Smooth muscle cell (in vitro differentiated cells): ENCODE results near the gene MTA2. TPM values are rescaled to one million over a fixed set of nuclear protein-coding genes. Genes with fewer than 3 reads are reported as not detected.

Source experiments
- DNase-seq: peaks from one replicate; lab custom pipeline; 2025; ENCODE audit not compliant: unreplicated experiment; lab: John Stamatoyannopoulos, UW
- H2AFZ ChIP-seq: fragments of 200-600 bp; sonication (generic); 2 replicates; pipeline ENCODE4 v1.6.0; 2016; ENCODE audit warnings: antibody characterized with exemption, low read depth, mild to moderate bottlenecking
- H3F3A ChIP-seq: fragments of 200-600 bp; sonication (generic); 2 replicates; pipeline ENCODE4 v1.6.0; 2017; ENCODE audit warnings: antibody characterized with exemption, low read depth
- H3K27ac ChIP-seq: fragments of 200-600 bp; sonication (generic); 2 replicates; pipeline ENCODE4 v1.5.1; 2016; ENCODE audit warnings: low read depth, mild to moderate bottlenecking
- H3K27me3 ChIP-seq: fragments of 200-600 bp; sonication (generic); 2 replicates; pipeline ENCODE4 v1.6.1; 2016; ENCODE audit warnings: low read depth, mild to moderate bottlenecking
- H3K36me3 ChIP-seq: fragments of 200-600 bp; sonication (generic); 2 replicates; pipeline ENCODE4 v1.5.1; 2016; ENCODE audit warnings: low read depth
- H3K4me1 ChIP-seq: fragments of 200-600 bp; sonication (generic); 2 replicates; pipeline ENCODE4 v1.5.1; 2016; ENCODE audit warnings: low read depth
- H3K4me2 ChIP-seq: fragments of 200-600 bp; sonication (generic); 2 replicates; pipeline ENCODE4 v1.6.0; 2016; ENCODE audit warnings: mild to moderate bottlenecking
- H3K4me3 ChIP-seq: fragments of 200-600 bp; sonication (generic); 2 replicates; pipeline ENCODE4 v1.5.1; 2016; ENCODE audit warnings: mild to moderate bottlenecking
- H3K79me2 ChIP-seq: fragments of 200-600 bp; sonication (generic); 2 replicates; pipeline ENCODE4 v1.6.0; 2016; ENCODE audit warnings: low read depth, mild to moderate bottlenecking
- H3K9ac ChIP-seq: fragments of 200-600 bp; sonication (generic); 2 replicates; pipeline ENCODE4 v1.6.0; 2016; ENCODE audit warnings: low read depth
- H3K9me3 ChIP-seq: fragments of 200-600 bp; sonication (generic); replicated peaks from 2 replicates; pipeline ENCODE4 v1.5.1; 2016; ENCODE audit warnings: low read depth
- H4K20me1 ChIP-seq: fragments of 200-600 bp; sonication (generic); 2 replicates; pipeline ENCODE4 v1.6.0; 2016; ENCODE audit warnings: low read depth
- WGBS: methylation state at CpG from one replicate; pipeline ENCODE4 v1.1.7; 2016; ENCODE audit warnings: low lambda C conversion rate; 5-methylcytosine and 5-hydroxymethylcytosine counted together
- polyA plus RNA-seq: library from polyadenylated mRNA; unstranded; fragments of >200 nt; fragmentation: Nextera tagmentation; extraction: Ambion mirVana; gene quantifications from 2 replicates; pipeline ENCODE4 v1.2.1, GENCODE V29; 2016
- total RNA-seq: library from RNA; depleted of rRNA; stranded (reverse); fragments of >200 nt; gene quantifications from 2 replicates; pipeline ENCODE4 v1.2.3, GENCODE V29; 2014
- TF ChIP-seq, protein P1 (sequence below): fragments of 200-600 bp; sonication (generic); IDR thresholded peaks from 2 replicates; pipeline ENCODE4 v1.5.1; 2017; ENCODE audit warnings: borderline replicate concordance, mild to moderate bottlenecking, antibody characterized with exemption; ENCODE audit not compliant: insufficient read depth, poor library complexity, severe bottlenecking

Gene MTA2
- total and polyA plus RNA-seq, 2 experiments from 2014 or later: 22.7 to 65.9 TPM

DNA sequence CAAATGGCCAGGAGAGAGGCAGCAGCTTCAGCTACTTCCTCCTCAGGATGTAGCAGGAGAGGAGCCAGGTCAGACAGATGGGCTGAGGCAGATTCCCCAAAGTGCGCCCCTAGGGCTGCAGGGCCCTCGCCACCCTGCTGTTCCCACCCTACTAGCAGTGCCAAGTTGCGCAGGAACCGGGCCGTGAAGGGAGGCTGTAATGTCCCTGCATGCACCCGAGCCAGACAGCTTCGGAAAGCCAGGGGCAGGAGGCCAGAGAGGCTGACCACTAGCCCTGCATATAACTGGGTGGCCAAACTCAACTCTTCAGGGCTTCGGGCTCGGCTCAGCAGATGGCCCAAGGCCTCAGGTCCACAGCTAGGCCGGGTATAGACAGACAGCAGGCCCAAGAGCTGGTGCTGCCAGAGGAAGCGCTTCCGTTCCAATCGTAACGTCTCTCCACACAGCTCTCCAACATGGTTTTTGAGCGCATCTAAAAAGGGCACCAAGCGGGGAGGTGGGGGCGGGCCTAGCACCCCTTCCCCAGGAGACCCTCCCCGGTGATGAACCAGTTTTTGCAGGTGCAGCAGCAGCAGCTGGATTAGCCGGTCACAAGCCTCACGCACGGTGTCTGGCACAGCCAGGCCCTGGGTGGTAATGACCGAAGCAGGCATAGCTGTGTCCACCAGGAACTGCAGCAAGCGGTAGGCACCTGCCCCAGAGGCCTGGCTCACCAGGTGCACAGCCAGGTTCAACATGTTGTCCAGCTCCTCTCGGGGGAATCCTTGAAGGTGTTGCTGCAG, 46.7 kb upstream of the MTA2 start:
- Histone ChIP-seq H3K4me1 (peaks cover 3% of the 10 kb centered on the region), H3K36me3 (no peaks in the 10 kb centered on the region), H3K27me3 (no peaks in the 10 kb centered on the region), H3K27ac (no peak overlapping the region), H3K4me2 (no peak overlapping the region), H4K20me1 (peaks cover 6% of the 10 kb centered on the region), H3K9ac (no peak overlapping the region), H3K79me2 (peaks cover 48% of the 10 kb centered on the region), H3F3A (peaks cover 3% of the 10 kb centered on the region), H2AFZ (no peak overlapping the region), H3K4me3 (no peak overlapping the region), H3K9me3 (no peaks in the 10 kb centered on the region)
- no peak for DNase-seq
- TF ChIP-seq, protein P1, sequence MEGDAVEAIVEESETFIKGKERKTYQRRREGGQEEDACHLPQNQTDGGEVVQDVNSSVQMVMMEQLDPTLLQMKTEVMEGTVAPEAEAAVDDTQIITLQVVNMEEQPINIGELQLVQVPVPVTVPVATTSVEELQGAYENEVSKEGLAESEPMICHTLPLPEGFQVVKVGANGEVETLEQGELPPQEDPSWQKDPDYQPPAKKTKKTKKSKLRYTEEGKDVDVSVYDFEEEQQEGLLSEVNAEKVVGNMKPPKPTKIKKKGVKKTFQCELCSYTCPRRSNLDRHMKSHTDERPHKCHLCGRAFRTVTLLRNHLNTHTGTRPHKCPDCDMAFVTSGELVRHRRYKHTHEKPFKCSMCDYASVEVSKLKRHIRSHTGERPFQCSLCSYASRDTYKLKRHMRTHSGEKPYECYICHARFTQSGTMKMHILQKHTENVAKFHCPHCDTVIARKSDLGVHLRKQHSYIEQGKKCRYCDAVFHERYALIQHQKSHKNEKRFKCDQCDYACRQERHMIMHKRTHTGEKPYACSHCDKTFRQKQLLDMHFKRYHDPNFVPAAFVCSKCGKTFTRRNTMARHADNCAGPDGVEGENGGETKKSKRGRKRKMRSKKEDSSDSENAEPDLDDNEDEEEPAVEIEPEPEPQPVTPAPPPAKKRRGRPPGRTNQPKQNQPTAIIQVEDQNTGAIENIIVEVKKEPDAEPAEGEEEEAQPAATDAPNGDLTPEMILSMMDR: no peak
- 97% methylated on average over 24 of the region's 24 CpGs for whole genome bisulfite sequencing

DNA sequence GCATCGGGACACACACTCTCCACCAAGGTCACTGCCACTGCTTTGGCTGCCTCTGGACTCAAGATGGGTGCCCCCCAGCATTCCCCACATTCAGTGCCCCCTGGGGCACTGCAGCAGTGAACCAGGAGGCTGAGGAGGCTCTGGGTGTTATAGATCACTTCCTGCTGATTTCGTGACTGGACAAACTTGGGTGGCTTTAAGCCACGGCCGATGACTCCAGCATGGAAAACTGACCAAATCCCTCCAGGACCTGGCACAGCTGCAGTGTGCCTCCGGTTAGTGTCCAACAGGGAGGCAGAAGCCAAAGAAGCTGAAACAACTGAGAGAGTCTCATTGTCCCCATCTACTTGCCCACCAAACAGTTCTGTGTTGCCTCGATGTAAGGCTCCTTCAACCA, 45.9 kb upstream of the MTA2 start:
- TF ChIP-seq, protein P1: no peak
- Histone ChIP-seq H3K4me3 (no peak overlapping the region), H3K9ac (no peak overlapping the region), H2AFZ (no peak overlapping the region), H3K27me3 (no peaks in the 10 kb centered on the region), H3K4me1 (peaks cover 3% of the 10 kb centered on the region), H3K4me2 (no peak overlapping the region), H3K9me3 (no peaks in the 10 kb centered on the region), H4K20me1 (peaks cover 6% of the 10 kb centered on the region), H3K36me3 (no peaks in the 10 kb centered on the region), H3K79me2 (peaks cover 51% of the 10 kb centered on the region), H3K27ac (peak overlapping the region; percentile 54), H3F3A (peaks cover 3% of the 10 kb centered on the region)
- no peak for DNase-seq
- 95% methylated on average over 6 of the region's 6 CpGs for WGBS

DNA sequence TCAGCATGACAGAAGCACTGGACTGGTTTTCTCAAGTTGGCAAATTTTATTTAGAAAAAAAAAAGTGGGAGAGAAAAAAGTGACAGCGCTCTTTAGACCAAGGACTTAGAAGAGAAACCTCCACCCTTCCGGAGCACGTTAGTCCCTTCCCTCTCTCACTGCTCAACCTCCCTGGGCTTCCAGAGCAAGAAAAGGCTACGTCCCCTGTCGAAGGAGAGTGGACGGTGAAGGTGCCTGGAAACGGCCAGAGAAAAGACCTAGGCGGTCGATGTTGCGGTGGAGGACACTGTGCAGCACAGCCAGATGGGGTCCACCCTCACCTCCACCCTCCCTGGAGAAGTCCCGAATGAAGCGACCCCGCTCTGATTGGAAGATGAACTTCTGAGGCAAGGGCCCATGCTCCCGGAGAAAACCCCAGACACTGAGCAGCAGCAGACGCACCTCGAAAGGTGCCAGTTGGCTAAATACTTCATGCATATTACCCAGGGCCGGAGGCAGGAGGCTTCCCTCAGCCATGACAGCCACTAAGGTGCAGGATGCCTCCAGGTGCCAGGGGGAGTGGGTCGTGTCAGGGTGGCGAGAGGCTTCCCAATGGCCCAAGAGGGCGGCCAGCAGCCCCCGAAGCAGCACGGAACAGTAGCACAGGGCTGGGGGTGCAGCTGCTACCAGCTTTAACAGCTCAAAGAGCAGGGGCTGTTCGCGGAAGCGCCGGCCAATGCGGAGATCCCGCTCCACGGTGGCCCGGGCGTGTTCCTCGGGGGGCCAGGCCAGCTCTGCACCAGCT, 45.4 kb upstream of the MTA2 start:
- DNase-seq: no peak
- Histone ChIP-seq H2AFZ (no peak overlapping the region), H3K36me3 (no peaks in the 10 kb centered on the region), H3K4me1 (no peaks in the 10 kb centered on the region), H3F3A (peaks cover 3% of the 10 kb centered on the region), H4K20me1 (peaks cover 6% of the 10 kb centered on the region), H3K4me3 (peak overlapping the region; percentile 2), H3K79me2 (peaks cover 51% of the 10 kb centered on the region), H3K27ac (peak overlapping the region; percentile 54), H3K27me3 (no peaks in the 10 kb centered on the region), H3K4me2 (peak overlapping the region; percentile 67), H3K9me3 (no peaks in the 10 kb centered on the region), H3K9ac (no peak overlapping the region)
- WGBS: 76% methylated on average over 32 of the region's 32 CpGs
- TF ChIP-seq, protein P1: no peak
